ENCODE measurements around the gene SEMA6C. TPM values are rescaled to one million over a fixed set of nuclear protein-coding genes. Genes with fewer than 3 reads are reported as not detected.
"Not testable (repeated sequence)": the region's sequence is repeated elsewhere in the genome, so short reads cannot be mapped to it uniquely, and the experiment has no call there.

SEMA6C gene
- 0.40 TPM in 1 of 2 replicates, not detected in the other for total RNA-seq (2014; rRNA removed; shearing (Covaris generic))

GRCh38 chr1:151146412-151147131 is at the start of gene SEMA6C:
TSS of gene SEMA6C (minus strand) at chr1:151146631. CDS start at chr1:151142621, 4,010 bp downstream.
- DNase-seq (ENCODE audit: low read depth): peak; percentile 96

GRCh38 chr1:151194894-151195594 is 48.6 kb upstream of the SEMA6C start:
- peak; percentile 93 for DNase-seq (ENCODE audit: low read depth)

GRCh38 chr1:151193856-151194255 is 47.4 kb upstream of the SEMA6C start:
- DNase-seq (ENCODE audit: low read depth): no peak

GRCh38 chr1:151193304-151193703 is 46.9 kb upstream of the SEMA6C start:
- no peak for DNase-seq (ENCODE audit: low read depth)

GRCh38 chr1:151192047-151192446 is 45.6 kb upstream of the SEMA6C start:
- DNase-seq (ENCODE audit: low read depth): no peak

- DNase-seq (ENCODE audit: low read depth): peak; percentile 93
Observed at GRCh38 chr1:151189637-151190445, 43.4 kb upstream of the SEMA6C start, which contains the start of gene VPS72. TSS of gene VPS72 (minus strand) at chr1:151190197. CDS start at chr1:151190121, 76 bp downstream.

GRCh38 chr1:151188667-151189066 is 42.2 kb upstream of the SEMA6C start:
- DNase-seq (ENCODE audit: low read depth): not testable (repeated sequence)

GRCh38 chr1:151187205-151187604 is 40.8 kb upstream of the SEMA6C start:
- no peak for DNase-seq (ENCODE audit: low read depth)

GRCh38 chr1:151184211-151184610 is 37.8 kb upstream of the SEMA6C start:
- no peak for DNase-seq (ENCODE audit: low read depth)

- DNase-seq (ENCODE audit: low read depth): no peak
Observed at GRCh38 chr1:151176514-151177045, 30.1 kb upstream of the SEMA6C start.

- DNase-seq (ENCODE audit: low read depth): no peak
Observed at GRCh38 chr1:151175863-151176262, 29.4 kb upstream of the SEMA6C start, which contains the start of gene TMOD4. TSS of gene TMOD4 (minus strand) at chr1:151175981. CDS start at chr1:151174875, 1,106 bp downstream.

- DNase-seq (ENCODE audit: low read depth): no peak
Observed at GRCh38 chr1:151175041-151175741, 28.8 kb upstream of the SEMA6C start.

GRCh38 chr1:151171190-151171589 is 24.8 kb upstream of the SEMA6C start:
- DNase-seq (ENCODE audit: low read depth): no peak

- DNase-seq (ENCODE audit: low read depth): no peak
Observed at GRCh38 chr1:151167116-151167515, 20.7 kb upstream of the SEMA6C start.

GRCh38 chr1:151166505-151166956 is 20.1 kb upstream of the SEMA6C start:
- DNase-seq (ENCODE audit: low read depth): peak; percentile 60

- DNase-seq (ENCODE audit: low read depth): peak; percentile 99
Observed at GRCh38 chr1:151165738-151166504, 19.5 kb upstream of the SEMA6C start, which contains the start of the genes LYSMD1 and SCNM1. TSS of gene LYSMD1 (minus strand) at chr1:151165902. CDS start at chr1:151165258, 644 bp downstream. TSS of gene SCNM1 (plus strand) at chr1:151166144. CDS start at chr1:151166153, 9 bp downstream.

- peak; percentile 41 for DNase-seq (ENCODE audit: low read depth)
Observed at GRCh38 chr1:151165281-151165737, 18.9 kb upstream of the SEMA6C start.

- no peak for DNase-seq (ENCODE audit: low read depth)
Observed at GRCh38 chr1:151164732-151165280, 18.4 kb upstream of the SEMA6C start.

- DNase-seq (ENCODE audit: low read depth): no peak
Observed at GRCh38 chr1:151159373-151159772, 12.9 kb upstream of the SEMA6C start.

Data from Daoy (cell line).